Colon (tissue), 2 donors: ENCODE data around the gene MAD1L1.

Experiments
- FAIRE-seq: peaks from 2 replicates; lab custom pipeline; 2012; peaks lifted over from hg19 to GRCh38; lab: Jason Lieb, UNC
- donor health status: control.
- donor health status: control.

MAD1L1 gene

DNA sequence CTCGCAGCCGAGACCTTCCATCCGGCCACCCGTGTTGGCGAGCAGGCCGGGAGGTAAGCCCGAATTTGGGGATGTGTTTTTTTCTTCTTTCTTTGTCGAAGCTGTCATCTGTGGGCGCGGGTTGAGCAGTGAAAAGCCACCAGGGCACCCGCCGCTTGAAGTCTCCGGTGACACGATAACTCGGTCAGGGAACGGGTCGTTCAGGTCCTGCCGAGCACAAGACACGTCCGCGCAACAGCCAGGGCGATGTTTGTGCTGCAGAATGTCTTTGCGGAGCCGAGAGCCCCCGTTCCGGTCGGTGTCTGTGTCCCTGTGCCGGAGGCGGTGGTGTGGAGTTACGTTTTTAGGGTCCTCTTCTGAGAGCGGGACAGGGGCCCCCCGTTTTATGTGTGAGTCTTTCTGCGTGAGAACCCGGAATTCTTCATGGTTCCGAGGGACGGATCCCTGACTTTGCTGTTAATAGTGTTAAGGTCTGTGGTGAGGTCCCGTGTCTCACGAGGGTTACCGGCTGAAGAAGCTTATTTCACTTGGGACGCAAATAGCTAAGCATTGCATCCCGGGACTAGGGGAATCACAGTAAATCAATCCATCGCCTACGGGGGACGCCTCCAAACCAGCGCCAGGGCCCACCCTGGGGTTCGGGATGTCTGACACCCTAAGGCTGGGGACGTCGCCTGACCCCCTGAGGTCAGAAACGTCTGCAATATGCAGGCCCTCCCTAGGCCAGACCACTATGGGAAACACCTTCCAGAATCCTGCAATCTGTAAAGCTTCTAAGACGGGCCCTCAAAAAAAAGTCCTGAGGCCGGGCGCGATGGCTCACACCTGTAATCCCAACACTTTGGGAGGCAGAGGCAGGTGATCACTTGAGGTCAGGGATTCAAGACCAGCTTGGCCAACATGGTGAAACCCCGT lies 463.2 kb downstream of the MAD1L1 start:
- no peak for FAIRE-seq

DNA sequence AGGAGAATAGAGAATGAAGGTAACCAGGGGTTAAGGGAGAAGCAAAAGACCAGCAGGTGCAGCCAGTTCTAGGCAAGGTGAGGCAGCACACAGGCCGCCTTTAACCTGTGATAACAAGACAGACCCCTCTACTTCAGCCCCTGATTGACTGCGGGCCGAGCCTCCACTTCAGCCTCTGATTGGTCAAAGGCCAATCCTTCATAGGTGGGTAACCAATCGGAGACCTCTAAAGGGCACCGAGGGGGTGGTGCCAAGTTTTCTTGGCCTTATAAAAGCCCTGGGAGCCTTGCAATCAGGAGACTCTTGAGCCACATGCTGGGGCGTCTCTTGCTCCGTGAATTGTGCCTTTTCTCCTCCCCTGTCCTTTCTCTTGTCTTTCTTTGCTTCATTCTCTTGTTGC lies 463.9 kb downstream of the MAD1L1 start:
- FAIRE-seq = no peak

DNA sequence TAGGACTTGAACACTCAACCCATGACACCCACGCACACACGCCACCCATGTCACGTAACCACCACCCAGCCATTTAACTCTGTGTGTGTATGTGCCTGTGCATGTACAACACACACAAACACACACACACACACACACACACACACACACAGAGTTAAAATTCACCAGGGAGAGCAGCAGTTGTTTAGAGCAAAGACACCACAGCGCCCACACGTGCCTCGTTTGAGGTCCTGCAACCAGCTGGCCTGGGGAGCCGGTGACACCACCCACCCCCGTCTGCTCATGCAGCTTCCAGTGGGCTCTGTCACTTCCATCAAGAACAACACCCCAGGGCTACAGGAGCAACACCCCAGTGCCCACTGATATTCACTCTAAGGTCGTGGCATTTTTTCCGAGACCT lies 465.2 kb downstream of the MAD1L1 start:
- no peak for FAIRE-seq
